Heart left ventricle (tissue), 13 donors: ENCODE measurements around the gene MED8.

Experiments used
- CTCF ChIP-seq, 12 donors: fragments of 200-600 bp; sonication (generic) in 4 of 12; IDR thresholded peaks; one replicate each; pipeline versions ENCODE4 v1.5.0 to v1.8.0; 2018 to 2022; ENCODE audit warnings: antibody characterized with exemption in 12 of 12, mild to moderate bottlenecking in 5 of 12
- POLR2A ChIP-seq, 2 donors: fragments of 450-650 bp; IDR thresholded peaks; one replicate each; pipeline ENCODE4 v1.6.1; 2017; ENCODE audit warnings: antibody characterized with exemption in 2 of 2, mild to moderate bottlenecking in 2 of 2, moderate library complexity in 2 of 2
- donor health status: ischemic (EF 13 %, LVEDD 7.1; RV severe dilation, severe dysfunction).
- donor health status: DM: no; HTN: yes; CAD: no.
- donor health status: DM: no; HTN: no; CAD: no.
- donor health status: ischemic (EF 25% LVEDD 6.9; RV normal size, moderate dysfunction).
- donor health status: ischemic (EF 25% LVEDD 5.7; RV mildly dilated, moderate dysfunction).
- donor health status: ischemic (EF 35%, LVEDD 5.7; RV mildly dilated, moderate dysfunction).
- donor health status: nonischemic (EF 11% LVEDD 7.7; RV severe dilation, severe dysfunction).
- donor health status: DM: yes; HTN: yes; CAD: no.
- donor health status: PGD.
- donor health status: ischemic (EF 29% LVEDD 5.4; RV normal size, mild dysfunction).
- donor health status: nonischemic (EF 23%, LVEDD 6.1; RV moderate dilation, normal function).

- TF ChIP-seq CTCF (IDR thresholded peaks at IDR 0.05) (no peak), POLR2A (IDR thresholded peaks at IDR 0.05) (no peak)
These were observed 3.1 kb upstream of the MED8 start for GRCh38 chr1:43392702-43393101.
